HG02759 (cell line): ENCODE results near the gene AATF.

Experiments used
- ATAC-seq: cut with Tn5 transposase; IDR thresholded peaks from one replicate; pipeline ENCODE4 v1.9.1; 2021; ENCODE audit warnings: mild to moderate bottlenecking, moderate library complexity; ENCODE audit not compliant: unreplicated experiment

The AATF gene

DNA sequence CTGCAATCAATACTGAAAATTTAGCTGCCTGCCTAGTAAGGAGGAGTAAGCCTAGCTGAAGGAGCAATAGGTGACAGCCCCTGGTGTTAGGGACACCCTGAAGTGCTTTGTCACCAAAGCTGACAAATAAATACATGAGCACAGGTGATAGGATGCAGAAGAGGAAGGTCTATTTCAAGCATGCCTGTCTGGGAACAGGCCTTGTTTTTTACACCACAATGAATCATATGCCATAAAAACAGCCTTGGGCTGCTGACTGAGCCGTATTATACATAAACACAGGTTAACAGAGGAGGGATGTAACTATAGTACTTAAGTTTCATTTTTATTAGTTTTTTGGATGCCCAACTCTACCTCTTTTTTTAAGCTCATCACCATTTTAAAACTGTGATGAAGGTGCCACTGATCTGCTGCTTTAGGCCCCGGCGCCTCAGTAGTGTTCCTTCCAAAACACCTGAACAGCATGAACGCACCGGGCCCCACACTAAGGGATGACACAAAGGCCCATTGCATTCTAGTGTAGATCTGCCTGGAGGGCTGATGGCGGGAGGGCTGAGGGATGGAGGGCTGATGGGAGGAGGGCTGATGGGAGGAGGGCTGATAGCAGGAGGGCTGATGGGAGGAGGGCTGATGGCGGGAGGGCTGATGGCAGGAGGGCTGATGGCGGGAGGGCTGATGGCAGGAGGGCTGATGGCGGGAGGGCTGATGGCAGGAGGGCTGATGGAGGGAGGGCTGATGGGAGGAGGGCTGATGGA, 150.3 kb downstream of the AATF start:
- no peak for ATAC-seq

DNA sequence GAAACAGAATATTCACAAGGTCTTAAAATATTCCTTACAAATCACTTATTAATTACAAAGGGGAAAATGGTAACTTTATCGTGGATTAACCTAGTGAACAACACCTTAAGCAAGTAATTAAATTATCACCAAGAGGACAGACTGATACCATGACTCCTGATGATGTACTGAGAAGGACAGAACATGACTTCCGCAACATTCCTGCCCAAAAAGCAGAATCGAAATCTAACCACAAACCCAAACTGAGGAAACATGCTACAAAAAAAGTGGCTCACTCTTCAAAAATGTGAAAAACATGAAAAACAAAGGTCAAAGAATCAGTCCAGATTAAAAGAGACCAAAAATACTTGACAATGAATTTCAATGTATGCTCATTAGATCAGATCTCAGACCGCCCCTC, 151.5 kb downstream of the AATF start:
- no peak for ATAC-seq

DNA sequence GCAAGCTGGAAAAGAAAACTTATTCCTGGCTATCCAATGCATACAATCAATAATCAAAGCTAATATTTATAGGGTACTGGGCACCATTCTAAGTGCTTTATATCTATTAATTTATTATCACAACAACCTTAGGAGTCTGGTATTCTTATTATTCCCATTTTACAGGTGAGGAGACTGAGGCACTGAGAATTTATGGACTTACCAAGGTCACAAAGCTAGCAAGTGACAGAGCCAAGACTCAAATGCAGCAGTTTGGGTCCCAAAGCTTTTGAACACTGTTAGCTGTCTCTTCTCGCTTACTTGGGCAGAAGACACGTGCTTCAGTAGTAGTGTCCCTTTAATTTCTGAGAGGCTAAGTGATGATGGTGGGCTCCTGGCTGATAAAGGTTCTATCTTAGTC, 152.6 kb downstream of the AATF start:
- ATAC-seq: no peak

DNA sequence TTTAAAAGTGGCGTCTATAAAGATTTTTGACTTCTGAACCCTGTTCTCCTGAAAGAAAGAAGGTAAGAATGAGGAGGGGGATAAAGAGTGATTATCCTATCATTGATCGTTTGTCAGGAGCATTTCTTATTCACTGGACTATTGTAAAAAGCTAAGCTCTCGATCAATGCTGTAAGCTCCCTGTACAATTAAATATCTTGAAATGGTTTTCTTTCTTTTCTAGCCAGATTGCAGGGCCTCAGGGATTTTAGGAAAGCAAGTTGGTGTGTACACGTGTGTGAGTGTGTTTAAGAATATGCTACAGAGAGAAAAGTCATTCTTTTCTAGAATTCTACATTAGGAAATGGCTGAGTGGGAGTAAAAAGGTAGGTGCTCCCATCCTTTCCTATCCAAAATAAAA, 154.5 kb downstream of the AATF start:
- ATAC-seq: no peak

DNA sequence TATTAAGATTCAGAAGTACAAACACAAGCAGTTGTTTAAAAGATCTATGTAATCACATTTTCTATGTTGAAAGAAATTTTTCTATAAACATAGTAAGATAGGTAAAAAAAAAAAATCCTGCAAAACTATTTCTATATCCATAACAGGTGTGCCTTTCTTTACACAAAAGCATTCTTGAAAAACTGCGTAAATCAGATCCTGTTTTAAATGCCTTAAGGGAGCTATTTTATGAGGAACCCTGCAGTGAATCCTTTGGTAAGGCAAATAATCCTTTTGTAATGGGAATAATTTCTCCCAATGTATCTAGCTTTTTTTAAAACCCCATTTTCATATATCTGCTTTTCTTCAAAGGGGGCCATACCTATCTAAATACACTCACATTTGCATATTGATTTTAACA, 157.3 kb downstream of the AATF start:
- no peak for ATAC-seq
